ENCODE measurements around the gene M6PR.
A peak's percentile ranks its signal among the peaks of the same experiment; 100 is the strongest.

Gene M6PR

DNA sequence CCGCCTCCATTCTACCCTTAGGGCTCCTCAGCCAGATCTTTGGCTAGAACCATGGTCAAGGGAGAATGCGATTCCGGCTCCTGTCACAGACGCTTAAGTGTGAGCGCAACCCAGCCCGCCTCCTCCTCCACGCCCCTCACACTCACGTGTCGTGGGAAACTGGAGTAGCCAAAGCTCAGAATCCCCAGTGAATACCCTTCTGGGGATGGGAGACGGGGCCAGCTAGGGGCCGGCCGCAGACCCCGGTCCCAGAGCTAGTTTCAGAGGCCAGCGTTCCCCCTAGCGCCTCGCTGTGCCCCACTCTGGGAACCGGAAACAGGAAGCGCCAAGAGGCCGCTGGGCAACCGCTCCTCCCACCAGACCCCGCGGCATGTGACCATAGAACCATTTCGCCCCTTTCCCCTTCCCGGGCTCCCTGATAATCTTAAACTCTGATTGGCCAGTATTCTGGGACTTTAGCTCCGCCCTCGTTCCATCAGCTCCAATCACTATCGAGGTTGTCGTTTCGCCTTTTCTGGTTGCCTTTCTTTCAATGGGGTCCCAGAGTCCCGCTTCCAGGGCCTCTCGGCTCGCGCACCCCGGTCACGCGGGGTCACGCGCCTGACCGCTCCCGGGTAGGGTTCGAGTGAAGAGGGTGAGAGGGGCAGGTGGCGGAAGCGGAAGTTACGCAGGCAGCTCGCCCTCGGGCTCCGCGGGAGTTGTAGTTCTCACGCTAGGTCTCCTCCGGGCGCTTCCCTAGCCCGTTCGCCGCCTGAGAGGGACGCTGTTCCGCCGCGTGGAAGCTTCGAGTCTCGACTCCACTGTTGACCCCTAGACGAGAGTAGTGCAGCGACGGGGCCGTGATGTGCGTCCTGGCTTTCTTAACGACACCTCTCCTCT, at the start of gene M6PR:
Gene M6PR (minus strand): TSS at position 304 of the 879 bp plus-strand sequence. CDS start 3,241 bp downstream, outside the sequence.
- peak; percentile 99 for DNase-seq (ENCODE audit: low spot score)

- no peak for DNase-seq (ENCODE audit: low spot score)
Measured at GRCh38 chr12:8996682-8997405, 47.4 kb upstream of the M6PR start.

DNA sequence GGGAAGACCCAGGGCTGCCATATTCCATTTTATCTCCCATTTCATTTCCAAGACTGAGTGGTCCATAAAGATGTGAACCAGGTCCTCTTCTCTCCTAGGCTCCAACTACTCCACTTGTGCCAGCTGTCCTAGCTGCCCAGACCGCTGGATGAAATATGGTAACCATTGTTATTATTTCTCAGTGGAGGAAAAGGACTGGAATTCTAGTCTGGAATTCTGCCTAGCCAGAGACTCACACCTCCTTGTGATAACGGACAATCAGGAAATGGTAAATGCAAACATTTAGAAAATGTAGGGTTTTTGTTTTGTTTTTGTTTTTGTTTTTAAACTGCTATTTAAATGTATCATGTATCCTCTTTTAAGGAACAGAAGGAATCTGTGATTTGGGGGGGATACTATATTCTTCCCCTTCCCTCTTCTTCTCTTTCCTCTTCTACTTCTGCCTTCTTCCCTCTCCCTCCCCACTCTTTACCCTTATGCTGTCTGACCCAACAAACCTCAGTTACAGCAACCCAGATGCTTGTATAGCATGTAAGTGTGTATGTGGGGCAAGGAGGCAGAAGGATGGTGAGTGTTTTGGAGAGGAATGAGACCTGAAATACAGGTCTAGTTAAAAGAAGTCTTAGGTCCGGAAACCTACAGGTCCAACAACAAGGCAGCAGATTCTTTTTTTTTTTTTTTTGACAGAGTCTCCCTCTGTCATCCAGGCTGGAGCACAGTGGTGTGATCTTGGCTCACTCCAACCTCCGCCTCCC, 45.8 kb upstream of the M6PR start:
- DNase-seq (ENCODE audit: low spot score) = no peak

- no peak for DNase-seq (ENCODE audit: low spot score)
Measured at GRCh38 chr12:8993827-8994226, 44.4 kb upstream of the M6PR start.

GRCh38 chr12:8991371-8992345, 42.2 kb upstream of the M6PR start:
- no peak for DNase-seq (ENCODE audit: low spot score)

DNA sequence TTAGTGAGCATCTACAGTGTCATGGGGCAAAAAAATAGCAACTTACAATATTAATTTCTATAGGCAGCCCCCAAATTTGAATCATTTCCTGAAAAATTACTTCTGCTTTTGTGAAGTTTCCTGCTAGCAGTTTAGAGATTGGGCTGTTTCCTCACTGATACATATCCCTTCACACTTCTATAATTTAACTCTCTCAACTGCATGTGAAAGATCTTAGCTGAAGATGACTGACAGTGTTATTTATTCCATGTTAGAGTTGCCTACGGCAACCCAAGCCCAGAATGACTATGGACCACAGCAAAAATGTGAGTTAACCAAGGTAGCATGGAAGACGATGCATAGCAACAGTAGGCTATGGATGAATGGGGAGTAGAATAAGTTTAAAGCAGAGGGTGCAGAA, 40.0 kb upstream of the M6PR start, which contains the start of gene KLRG1:
Gene KLRG1 (plus strand): TSS at position 134 of the 400 bp plus-strand sequence. CDS start 90 bp downstream, at position 224.
- DNase-seq (ENCODE audit: low spot score) = no peak

DNA sequence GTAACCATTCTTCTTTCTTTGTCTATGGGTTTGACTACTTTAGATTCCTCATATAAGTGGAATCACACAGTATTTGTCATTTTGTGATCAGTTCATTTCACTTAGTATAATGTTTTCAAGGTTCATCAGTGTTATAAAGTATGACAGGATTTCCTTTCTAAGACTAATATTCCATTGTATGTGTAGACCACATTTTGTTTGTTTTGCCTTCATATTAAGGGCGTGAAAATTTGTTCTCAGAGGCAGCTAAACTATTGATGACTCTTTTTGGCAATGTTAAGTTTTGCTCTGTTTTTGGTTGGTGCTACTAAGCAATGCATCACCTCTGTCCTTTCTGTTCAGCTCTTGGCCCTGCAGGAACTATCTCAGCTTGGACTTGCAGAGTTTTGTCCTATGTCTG, 38.2 kb upstream of the M6PR start:
- DNase-seq (ENCODE audit: low spot score) = no peak

DNA sequence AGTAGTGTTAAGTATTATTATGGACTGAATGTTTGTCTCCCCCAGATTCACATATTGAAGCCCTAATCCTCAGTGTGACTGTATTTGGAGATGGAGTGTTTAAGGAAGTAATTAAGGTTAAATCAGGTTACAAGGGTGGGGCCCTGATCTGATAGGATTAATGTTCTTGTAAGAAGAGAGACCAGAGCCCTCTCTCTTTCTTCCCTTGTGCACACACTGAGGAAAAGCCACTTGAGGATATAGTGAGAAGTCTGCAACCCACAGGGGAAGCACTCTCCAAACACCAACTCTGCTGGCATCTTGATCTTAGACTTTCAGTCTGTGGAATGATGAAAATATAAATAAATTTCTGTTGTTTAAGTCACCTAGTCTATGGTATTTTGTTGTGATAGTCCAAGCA, 37.7 kb upstream of the M6PR start:
- DNase-seq (ENCODE audit: low spot score) = no peak

DNA sequence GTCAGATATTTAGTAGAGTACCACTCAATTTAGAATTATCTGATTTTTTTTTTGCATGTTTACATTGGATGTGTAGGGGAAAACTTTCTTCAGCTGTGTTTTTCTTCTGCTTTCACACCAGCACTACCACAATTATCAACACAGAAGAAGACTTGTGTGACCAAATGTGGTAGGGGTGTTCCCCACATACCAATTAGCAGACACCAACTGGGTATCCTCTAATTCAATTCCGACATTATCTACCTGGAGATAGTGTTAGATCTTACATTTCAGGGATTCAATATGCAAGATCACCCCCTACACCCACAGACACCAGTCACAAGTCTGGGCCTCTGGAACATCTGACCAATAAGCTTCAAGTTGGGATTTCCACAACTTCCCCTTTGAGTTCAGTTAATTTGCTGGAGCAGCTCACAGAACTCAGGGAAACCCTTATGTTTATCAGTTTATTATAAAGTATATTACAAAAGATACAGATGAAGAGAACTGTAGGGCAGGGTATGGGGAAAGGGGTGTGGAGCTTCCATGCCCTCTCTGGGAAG, 35.8 kb upstream of the M6PR start:
- no peak for DNase-seq (ENCODE audit: low spot score)

- DNase-seq (ENCODE audit: low spot score) = no peak
Measured at GRCh38 chr12:8980137-8980536, 30.7 kb upstream of the M6PR start.

GRCh38 chr12:8970432-8970831, 21.0 kb upstream of the M6PR start:
- no peak for DNase-seq (ENCODE audit: low spot score)

DNA sequence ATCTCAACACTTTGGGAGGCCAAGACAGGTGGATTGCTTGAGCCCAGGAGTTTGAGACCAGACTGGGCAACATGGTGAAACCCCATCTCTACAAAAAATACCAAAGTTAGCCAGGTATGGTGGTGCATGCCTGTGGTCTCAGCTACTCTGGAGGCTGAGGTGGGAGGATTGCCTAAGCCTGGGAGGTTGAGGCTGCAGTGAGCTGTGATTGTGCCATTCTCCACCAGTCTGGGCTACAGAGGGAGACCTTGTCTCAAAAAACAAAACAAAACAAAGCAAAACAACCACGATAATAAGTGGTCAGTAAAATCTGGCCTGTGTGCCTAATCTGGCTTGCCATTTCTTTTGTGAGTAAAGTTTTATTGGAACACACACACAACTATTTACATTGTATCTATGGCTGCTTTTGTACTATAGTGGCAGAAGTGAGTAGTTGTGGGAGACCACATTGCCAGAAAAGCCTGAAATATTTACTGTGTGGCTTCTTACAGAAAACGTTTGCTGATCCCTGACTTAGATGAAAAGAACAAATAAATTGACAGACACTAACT, 20.5 kb upstream of the M6PR start:
- DNase-seq (ENCODE audit: low spot score) = no peak

GRCh38 chr12:8968761-8969160, 19.3 kb upstream of the M6PR start:
- no peak for DNase-seq (ENCODE audit: low spot score)

DNA sequence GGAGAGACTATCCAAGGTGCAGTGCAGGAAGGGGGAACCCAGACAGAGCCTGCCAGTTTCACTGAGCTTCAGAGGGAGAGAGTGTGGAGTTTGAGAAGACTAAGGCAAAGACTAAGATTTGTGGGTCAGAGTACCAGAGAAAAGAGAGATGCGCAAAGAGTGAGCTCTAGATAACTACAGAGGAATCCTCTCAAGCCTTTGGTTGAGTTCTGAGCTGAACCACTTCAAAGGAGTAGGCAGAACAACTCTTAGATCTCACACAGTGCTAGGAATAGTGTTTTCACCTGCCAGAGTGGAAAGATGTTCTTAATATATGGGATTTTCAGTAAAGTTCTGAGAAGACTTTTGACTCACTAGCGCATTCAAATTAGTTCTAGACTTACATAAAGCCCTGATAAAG, 10.7 kb upstream of the M6PR start:
- DNase-seq (ENCODE audit: low spot score) = no peak

DNA sequence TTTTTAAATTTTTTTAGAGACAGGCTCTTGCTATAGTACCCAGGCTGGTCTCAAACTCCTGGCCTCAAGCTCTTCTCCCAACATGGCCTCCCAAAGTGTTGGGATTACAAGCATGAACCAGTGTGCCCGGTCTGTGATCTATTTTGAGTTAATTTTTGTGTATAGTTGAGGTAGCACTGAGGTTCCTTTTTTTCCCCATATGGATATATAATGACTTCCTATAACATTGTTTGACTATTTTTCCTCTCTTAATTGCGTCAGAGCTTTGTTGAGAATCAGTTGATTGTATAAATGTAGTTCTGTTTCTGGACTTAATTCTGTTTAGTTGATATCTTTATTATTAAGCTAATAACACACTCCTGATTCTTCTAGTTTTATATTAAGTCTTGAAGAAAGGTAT, 8.6 kb upstream of the M6PR start:
- no peak for DNase-seq (ENCODE audit: low spot score)

DNA sequence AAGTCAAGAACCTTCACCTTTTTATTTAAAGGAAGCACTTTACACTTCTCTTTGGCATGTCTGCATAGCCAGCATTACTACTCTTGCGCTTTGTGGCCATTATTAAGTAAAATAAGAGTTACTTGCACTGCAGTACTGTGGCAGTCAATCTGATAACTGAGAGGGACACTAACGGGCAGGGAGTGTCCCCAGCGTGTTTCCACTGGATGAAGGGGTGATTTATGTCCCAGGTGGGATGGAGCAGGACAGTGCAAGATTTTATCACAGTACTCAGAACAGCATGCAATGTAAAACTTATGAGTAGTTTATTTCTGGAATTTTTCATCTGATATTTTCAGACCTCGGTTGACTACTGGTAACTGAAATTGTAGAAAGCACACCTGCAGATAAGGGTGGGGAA, 8.1 kb upstream of the M6PR start:
- DNase-seq (ENCODE audit: low spot score) = no peak

DNA sequence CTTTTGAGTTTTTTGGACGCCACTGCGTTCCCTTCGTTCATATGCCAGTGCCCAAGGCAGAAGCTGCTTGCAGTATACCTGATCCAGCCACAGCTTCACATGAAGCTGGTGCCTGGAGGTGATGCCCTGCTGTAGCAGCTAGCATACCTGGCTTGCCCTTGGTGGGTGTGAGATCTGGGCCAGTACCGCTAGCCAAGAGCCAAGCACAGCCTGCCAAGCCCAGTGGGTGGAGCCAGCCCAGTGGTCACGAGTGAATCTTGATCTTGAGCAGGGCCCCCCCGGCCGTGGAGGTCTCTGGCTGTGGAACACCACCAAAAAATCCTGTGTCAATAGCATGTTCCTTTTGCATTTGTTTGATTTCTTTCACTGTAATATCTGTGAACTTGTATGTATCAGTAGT, 7.3 kb upstream of the M6PR start:
- no peak for DNase-seq (ENCODE audit: low spot score)

DNA sequence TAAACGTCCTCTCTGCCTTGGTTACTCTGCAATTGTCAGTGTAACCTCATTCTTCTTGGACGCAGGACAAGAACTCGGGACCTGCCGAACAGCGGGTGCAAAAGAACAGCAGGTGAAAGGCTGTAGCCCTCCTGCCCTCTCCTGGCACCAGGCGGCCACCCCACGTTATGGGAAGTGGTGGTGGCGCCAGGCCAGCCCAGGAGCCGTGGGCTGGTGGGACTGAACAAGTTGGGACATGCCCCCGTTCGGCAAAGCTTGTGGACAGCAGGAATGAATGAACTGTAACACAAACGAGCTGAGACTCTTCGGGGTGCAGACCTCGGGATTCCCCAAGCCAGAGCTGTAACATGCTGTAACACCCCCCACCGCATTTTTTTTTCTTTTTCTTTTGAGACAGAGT, 6.6 kb upstream of the M6PR start:
- DNase-seq (ENCODE audit: low spot score) = no peak

DNA sequence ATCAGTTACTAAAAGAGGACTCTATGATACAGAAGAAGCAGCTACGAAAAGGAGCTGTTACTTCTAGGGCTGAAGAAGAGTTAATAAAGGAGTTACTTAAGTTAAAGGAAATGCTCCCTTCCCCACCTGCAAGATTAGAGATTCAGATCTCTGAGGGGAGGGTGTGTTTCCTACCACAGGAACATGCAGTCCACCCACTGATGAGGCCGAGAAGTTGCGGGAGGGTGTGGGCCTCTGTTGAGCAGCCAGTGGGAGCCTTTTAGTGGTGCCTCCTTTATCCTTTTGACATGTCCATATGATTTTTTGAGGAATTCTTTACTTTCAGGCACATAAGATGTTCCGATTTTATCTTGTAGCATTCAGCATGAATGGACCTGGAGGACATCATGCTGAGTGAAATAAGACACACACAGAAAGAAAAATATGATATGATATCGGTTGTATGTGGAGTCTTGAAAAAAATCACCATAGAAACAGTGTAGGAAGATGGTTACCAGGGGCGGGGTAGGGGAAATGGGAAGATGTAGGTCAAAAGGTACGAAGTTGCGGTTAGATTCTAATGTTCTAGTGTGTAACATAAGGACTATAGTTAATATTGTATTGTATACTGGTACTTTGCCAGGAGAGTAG, 4.4 kb upstream of the M6PR start:
- DNase-seq (ENCODE audit: low spot score) = no peak

DNA sequence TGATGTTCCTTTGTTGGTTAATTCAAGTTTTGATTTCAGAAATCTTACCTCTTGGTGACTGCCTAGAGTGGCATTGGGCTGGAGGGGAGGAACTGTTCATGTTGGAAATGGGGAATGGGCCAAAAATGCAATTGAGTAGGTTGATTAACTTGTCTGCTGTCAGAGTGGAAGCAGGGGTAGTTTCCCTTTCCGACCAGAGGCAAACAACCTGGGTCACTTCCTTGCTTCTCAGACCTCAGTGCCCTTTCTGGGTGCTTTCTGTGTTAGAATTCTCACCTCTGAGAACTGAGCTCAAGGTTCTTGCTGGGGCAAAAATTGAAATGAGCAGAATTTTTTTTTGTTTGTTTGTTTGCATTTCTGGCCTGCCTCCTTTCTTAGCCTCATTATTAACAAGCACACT, 2.3 kb upstream of the M6PR start:
- DNase-seq (ENCODE audit: low spot score) = no peak

Data from ecto neural progenitor cell (in vitro differentiated cells).